Ovary (tissue), 1 donor: ENCODE data around the gene B3GALT5.

Experiments used
- EP300 ChIP-seq: sonication (generic); formaldehyde crosslinking; IDR thresholded peaks from one replicate; pipeline ENCODE4 v1.6.1; 2017; ENCODE audit warnings: antibody characterized with exemption
- POLR2A ChIP-seq: fragments of 450-650 bp; IDR thresholded peaks from one replicate; pipeline ENCODE4 v1.6.1; 2017; ENCODE audit warnings: antibody characterized with exemption, mild to moderate bottlenecking, moderate library complexity

- no peak for TF ChIP-seq EP300
- no peak for TF ChIP-seq POLR2A
Observed at GRCh38 chr21:39681257-39681656, 68.5 kb downstream of the B3GALT5 start.
